ENCODE results near the gene DENND2A. TPM values are rescaled to one million over a fixed set of nuclear protein-coding genes. Genes with fewer than 3 reads are reported as not detected.

The DENND2A gene
- total RNA-seq, 1 donor from 2014 or later = not detected

GRCh38 chr7:140643416-140643815 is 2.8 kb upstream of the DENND2A start:
- Mint-ChIP-seq H3K36me3 (ENCODE audit: low read depth) (no peaks in the 10 kb centered on the region), H3K9me3 (no peaks in the 10 kb centered on the region), H3K4me3 (no peak overlapping the region), H3K27ac (no peak overlapping the region), H3K4me1 (peaks cover 32% of the 10 kb centered on the region), H3K27me3 (peaks cover 31% of the 10 kb centered on the region)
- ChIA-PET CTCF (interaction anchor here (0.5 kb wide), 1 partner anchor 166 kb away, joined by 3 read pairs; no protein-coding TSS in a partner anchor), POLR2A (no interaction called here)
- ATAC-seq (ENCODE audit: low read depth) (no peak), DNase-seq (no peak)
- intact Hi-C loops (cut with micrococcal nuclease) = no loop called here
- no peak for TF ChIP-seq CTCF (IDR thresholded peaks at IDR 0.05)

GRCh38 chr7:140641524-140642195 is 1.0 kb upstream of the DENND2A start:
- Mint-ChIP-seq H3K9me3 (no peaks in the 10 kb centered on the region), H3K27me3 (peaks cover 42% of the 10 kb centered on the region), H3K4me3 (peak overlapping the region; percentile 30), H3K4me1 (peaks cover 25% of the 10 kb centered on the region), H3K27ac (no peak overlapping the region), H3K36me3 (ENCODE audit: low read depth) (no peaks in the 10 kb centered on the region)
- DNase-seq = no peak
- ATAC-seq (ENCODE audit: low read depth) = no peak
- POLR2A ChIA-PET = interaction anchor here (0.7 to 1.0 kb wide), 2 partner anchors 33 to 1066 kb away, joined by 6 to 9 read pairs; no protein-coding TSS in a partner anchor
- TF ChIP-seq CTCF (IDR thresholded peaks at IDR 0.05) = no peak
- CTCF ChIA-PET = interaction anchor here (0.9 to 1.3 kb wide), 2 partner anchors 12 to 170 kb away, joined by 3 read pairs; no protein-coding TSS in a partner anchor
- intact Hi-C loops (cut with micrococcal nuclease) = no loop called here

- DNase-seq (peak; percentile 30), ATAC-seq (ENCODE audit: low read depth) (peak; percentile 29)
- CTCF ChIA-PET = no interaction called here
- Mint-ChIP-seq H3K27ac (no peak overlapping the region), H3K9me3 (no peaks in the 10 kb centered on the region), H3K27me3 (peaks cover 47% of the 10 kb centered on the region), H3K4me1 (peaks cover 24% of the 10 kb centered on the region), H3K36me3 (ENCODE audit: low read depth) (no peaks in the 10 kb centered on the region), H3K4me3 (peak overlapping the region; percentile 86)
- no peak for TF ChIP-seq CTCF (IDR thresholded peaks at IDR 0.05)
- intact Hi-C loops (cut with micrococcal nuclease) = no loop called here
- POLR2A ChIA-PET = no interaction called here
These were observed 464 bp downstream of the DENND2A start for GRCh38 chr7:140640060-140640637.

GRCh38 chr7:140639366-140640053 is 1.1 kb downstream of the DENND2A start:
- ATAC-seq (ENCODE audit: low read depth) = no peak

More at GRCh38 chr7:140639366-140640053, 1.1 kb downstream of the DENND2A start:
- intact Hi-C loops (cut with micrococcal nuclease) = no loop called here
- H3K4me3 Mint-ChIP-seq = peak overlapping the region; percentile 86
- CTCF ChIA-PET = no interaction called here
- peaks cover 24% of the 10 kb centered on the region for H3K4me1 Mint-ChIP-seq
- peaks cover 46% of the 10 kb centered on the region for H3K27me3 Mint-ChIP-seq
- no peak for TF ChIP-seq CTCF (IDR thresholded peaks at IDR 0.05)
- H3K9me3 Mint-ChIP-seq = no peaks in the 10 kb centered on the region
- no peaks in the 10 kb centered on the region for H3K36me3 Mint-ChIP-seq (ENCODE audit: low read depth)
- no peak for DNase-seq
- H3K27ac Mint-ChIP-seq = no peak overlapping the region
- POLR2A ChIA-PET = no interaction called here
